Vagina (tissue), 2 donors: ENCODE data around the gene DNAH10. TPM values are rescaled to one million over a fixed set of nuclear protein-coding genes. Genes with fewer than 3 reads are reported as not detected.
A peak's percentile ranks its signal among the peaks of the same experiment; 100 is the strongest.

Experiments
- DNase-seq, 2 donors: peaks; one replicate each; pipeline ENCODE4 v3.0.0-alpha.2; 2017; ENCODE audit errors: extremely low spot score in 2 of 2
- H3K27ac ChIP-seq: fragments of 200-600 bp; sonication (generic); one replicate; pipeline ENCODE4 v1.5.1; 2019
- H3K27me3 ChIP-seq: fragments of 200-600 bp; sonication (generic); one replicate; pipeline ENCODE4 v1.5.1; 2019
- H3K36me3 ChIP-seq, 2 donors: fragments of 200-600 bp; sonication (generic); one replicate each; pipeline ENCODE4 v1.5.1; 2017 to 2019
- H3K4me1 ChIP-seq: fragments of 200-600 bp; sonication (generic); one replicate; pipeline ENCODE4 v1.5.1; 2019
- H3K4me3 ChIP-seq, 2 donors: fragments of 200-600 bp; sonication (generic); 1 replicate in 1 of 2; 2 replicates in 1 of 2; pipeline ENCODE4 v1.5.1; 2016 to 2019
- H3K9me3 ChIP-seq: fragments of 200-600 bp; sonication (generic); one replicate; pipeline ENCODE4 v1.5.1; 2019
- POLR2A ChIP-seq, 2 donors: fragments of 450-650 bp; IDR thresholded peaks; one replicate each; pipeline ENCODE4 v1.6.1; 2017; ENCODE audit warnings: antibody characterized with exemption in 2 of 2, mild to moderate bottlenecking in 2 of 2, moderate library complexity in 2 of 2
- POLR2AphosphoS5 ChIP-seq, 2 donors: sonication (generic); formaldehyde crosslinking; IDR thresholded peaks; one replicate each; pipeline ENCODE4 v1.9.0; 2017; ENCODE audit warnings: antibody characterized with exemption in 2 of 2, mild to moderate bottlenecking in 2 of 2, low read depth in 1 of 2; ENCODE audit not compliant: insufficient read depth in 1 of 2
- intact Hi-C: fragments of 100-400 bp; cut with DNase I; formaldehyde crosslinking; loops from one replicate; pipeline ENCODE4 v1.15.1; 2023
- total RNA-seq: library from RNA; depleted of rRNA; stranded (reverse); fragments of >200 nt; gene quantifications from one replicate; pipeline ENCODE4 v1.2.3, GENCODE V29; 2016
- TF ChIP-seq, protein P1 (sequence below), 3 experiments: fragments of 450-650 bp in 2 of 3; fragments of 200-600 bp in 1 of 3; sonication (generic) in 1 of 3; IDR thresholded peaks; one replicate each; pipeline ENCODE4 v1.5.1; 2017 to 2019; ENCODE audit warnings: antibody characterized with exemption in 3 of 3, mild to moderate bottlenecking in 2 of 3, moderate library complexity in 2 of 3

Gene DNAH10
- total RNA-seq, 1 donor from 2014 or later = not detected

GRCh38 chr12:123971449-123971769 lies 209.3 kb downstream of the DNAH10 start:
- Histone ChIP-seq H3K4me1 (peaks cover 48% of the 10 kb centered on the region), H3K27me3 (no peaks in the 10 kb centered on the region), H3K4me3 (peak overlapping the region; percentile 96), H3K9me3 (no peaks in the 10 kb centered on the region), H3K36me3 (no peaks in the 10 kb centered on the region), H3K27ac (peak overlapping the region; percentile 99)
- intact Hi-C loops = no loop called here
- DNase-seq = no peak
- TF ChIP-seq, protein P1, sequence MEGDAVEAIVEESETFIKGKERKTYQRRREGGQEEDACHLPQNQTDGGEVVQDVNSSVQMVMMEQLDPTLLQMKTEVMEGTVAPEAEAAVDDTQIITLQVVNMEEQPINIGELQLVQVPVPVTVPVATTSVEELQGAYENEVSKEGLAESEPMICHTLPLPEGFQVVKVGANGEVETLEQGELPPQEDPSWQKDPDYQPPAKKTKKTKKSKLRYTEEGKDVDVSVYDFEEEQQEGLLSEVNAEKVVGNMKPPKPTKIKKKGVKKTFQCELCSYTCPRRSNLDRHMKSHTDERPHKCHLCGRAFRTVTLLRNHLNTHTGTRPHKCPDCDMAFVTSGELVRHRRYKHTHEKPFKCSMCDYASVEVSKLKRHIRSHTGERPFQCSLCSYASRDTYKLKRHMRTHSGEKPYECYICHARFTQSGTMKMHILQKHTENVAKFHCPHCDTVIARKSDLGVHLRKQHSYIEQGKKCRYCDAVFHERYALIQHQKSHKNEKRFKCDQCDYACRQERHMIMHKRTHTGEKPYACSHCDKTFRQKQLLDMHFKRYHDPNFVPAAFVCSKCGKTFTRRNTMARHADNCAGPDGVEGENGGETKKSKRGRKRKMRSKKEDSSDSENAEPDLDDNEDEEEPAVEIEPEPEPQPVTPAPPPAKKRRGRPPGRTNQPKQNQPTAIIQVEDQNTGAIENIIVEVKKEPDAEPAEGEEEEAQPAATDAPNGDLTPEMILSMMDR (IDR thresholded peaks at IDR 0.05) = no peak
- no peak for TF ChIP-seq POLR2A (IDR thresholded peaks at IDR 0.05)
- TF ChIP-seq POLR2AphosphoS5 (IDR thresholded peaks at IDR 0.05; ENCODE audit: insufficient read depth in 1 of 2, low read depth in 1 of 2) = no peak

DNA sequence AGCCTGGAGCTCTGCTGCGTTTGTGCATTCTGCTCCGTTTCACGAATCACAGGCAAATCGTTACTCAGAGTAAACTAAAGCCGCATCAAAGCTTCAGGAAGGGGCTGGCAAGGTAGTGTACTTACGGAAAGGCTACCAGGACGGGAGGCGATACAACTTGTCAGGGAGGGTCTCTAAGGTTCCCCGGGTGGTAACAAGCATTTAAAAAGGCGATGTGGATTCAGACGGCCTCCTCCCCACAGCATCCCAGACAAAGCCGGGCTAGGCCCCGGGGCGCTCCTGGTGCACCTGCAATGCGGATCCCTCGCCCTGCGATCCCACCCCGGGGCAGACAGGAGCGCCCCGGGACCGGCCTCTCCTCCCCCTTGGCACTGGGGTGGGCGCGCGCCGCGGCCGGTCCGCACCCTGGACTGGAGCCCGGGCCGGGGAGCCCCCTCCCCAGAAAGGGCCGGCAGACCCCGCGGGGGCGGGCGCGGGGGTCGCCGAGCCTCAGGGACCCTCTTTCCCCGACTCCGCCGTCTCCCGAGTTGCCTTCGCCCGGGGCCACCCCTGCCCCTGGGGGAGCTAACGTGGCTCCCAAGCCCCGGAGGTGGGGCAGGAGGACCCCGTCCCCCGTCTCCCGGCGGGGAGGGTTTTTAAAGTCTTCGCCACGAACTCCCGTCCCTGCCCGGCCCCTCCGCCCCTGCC lies 209.8 kb downstream of the DNAH10 start:
- Histone ChIP-seq H3K4me1 (peaks cover 48% of the 10 kb centered on the region), H3K27ac (peak overlapping the region; percentile 99), H3K9me3 (no peaks in the 10 kb centered on the region), H3K4me3 (peak overlapping the region; percentile 96), H3K36me3 (no peaks in the 10 kb centered on the region), H3K27me3 (no peaks in the 10 kb centered on the region)
- TF ChIP-seq, protein P1 (IDR thresholded peaks at IDR 0.05) = no peak
- TF ChIP-seq POLR2AphosphoS5 (IDR thresholded peaks at IDR 0.05; ENCODE audit: insufficient read depth in 1 of 2, low read depth in 1 of 2) = no peak
- no peak for TF ChIP-seq POLR2A (IDR thresholded peaks at IDR 0.05)
- DNase-seq = peak in 1 of 2 donors; percentile 90
- intact Hi-C loops = no loop called here

GRCh38 chr12:123972457-123973401 lies 210.6 kb downstream of the DNAH10 start, which contains the start of the genes CCDC92 and ZNF664:
TSS of gene CCDC92 (minus strand) at chr12:123972831. CDS start at chr12:123944305, 28,526 bp downstream.
TSS of gene ZNF664 (plus strand) at chr12:123973215. CDS start at chr12:124012145, 38,930 bp downstream.
- Histone ChIP-seq H3K4me1 (peaks cover 48% of the 10 kb centered on the region), H3K4me3 (peak within 1 kb of the TSS; percentile 96)
- intact Hi-C loops = no loop called here

GRCh38 chr12:123973552-123974341 lies 211.6 kb downstream of the DNAH10 start:
- intact Hi-C loops = no loop called here
- TF ChIP-seq POLR2A (IDR thresholded peaks at IDR 0.05) (no peak), POLR2AphosphoS5 (IDR thresholded peaks at IDR 0.05; ENCODE audit: insufficient read depth in 1 of 2, low read depth in 1 of 2) (no peak)
- TF ChIP-seq, protein P1 (IDR thresholded peaks at IDR 0.05) = no peak
- no peak for DNase-seq
- Histone ChIP-seq H3K27ac (peak overlapping the region; percentile 76), H3K36me3 (no peaks in the 10 kb centered on the region), H3K4me1 (peaks cover 46% of the 10 kb centered on the region), H3K27me3 (no peaks in the 10 kb centered on the region), H3K4me3 (peak overlapping the region; percentile 96), H3K9me3 (no peaks in the 10 kb centered on the region)

More at GRCh38 chr12:123972457-123973401, 210.6 kb downstream of the DNAH10 start, which contains the start of the genes CCDC92 and ZNF664:
- Histone ChIP-seq H3K9me3 (no peaks in the 10 kb centered on the region), H3K27me3 (no peaks in the 10 kb centered on the region), H3K27ac (peak within 1 kb of the TSS; percentile 99), H3K36me3 (no peaks in the 10 kb centered on the region)
- DNase-seq = no peak
- TF ChIP-seq, protein P1 (IDR thresholded peaks at IDR 0.05) = no peak
- TF ChIP-seq POLR2A (IDR thresholded peaks at IDR 0.05) = peak in 1 of 2 donors; percentile 74
- TF ChIP-seq POLR2AphosphoS5 (IDR thresholded peaks at IDR 0.05; ENCODE audit: insufficient read depth in 1 of 2, low read depth in 1 of 2) = peak in 1 of 2 donors; percentile 47
